ENCODE measurements around the gene SRGAP2C.
"Not testable (repeated sequence)": the region's sequence is repeated elsewhere in the genome, so short reads cannot be mapped to it uniquely, and the experiment has no call there.

SRGAP2C gene

GRCh38 chr1:121384754-121385153 lies 200.0 kb downstream of the SRGAP2C start:
- not testable (repeated sequence) for DNase-seq (ENCODE audit: low spot score)

- DNase-seq (ENCODE audit: low spot score), result not testable (repeated sequence)
These were observed 200.4 kb downstream of the SRGAP2C start for GRCh38 chr1:121385162-121385561.

GRCh38 chr1:121385563-121386288 lies 201.0 kb downstream of the SRGAP2C start:
- not testable (repeated sequence) for DNase-seq (ENCODE audit: low spot score)

GRCh38 chr1:121386319-121386948 lies 201.7 kb downstream of the SRGAP2C start:
- not testable (repeated sequence) for DNase-seq (ENCODE audit: low spot score)

GRCh38 chr1:121389895-121390560 lies 205.3 kb downstream of the SRGAP2C start:
- not testable (repeated sequence) for DNase-seq (ENCODE audit: low spot score)

- not testable (repeated sequence) for DNase-seq (ENCODE audit: low spot score)
These were observed 207.4 kb downstream of the SRGAP2C start for GRCh38 chr1:121392130-121392529.

GRCh38 chr1:121395718-121396201 lies 211.0 kb downstream of the SRGAP2C start:
- DNase-seq (ENCODE audit: low spot score), result not testable (repeated sequence)

GRCh38 chr1:121396335-121397081 lies 211.7 kb downstream of the SRGAP2C start:
- not testable (repeated sequence) for DNase-seq (ENCODE audit: low spot score)

- not testable (repeated sequence) for DNase-seq (ENCODE audit: low spot score)
These were observed 212.3 kb downstream of the SRGAP2C start for GRCh38 chr1:121397101-121397500.

- not testable (repeated sequence) for DNase-seq (ENCODE audit: low spot score)
These were observed 214.4 kb downstream of the SRGAP2C start for GRCh38 chr1:121399193-121399592.

GRCh38 chr1:121400108-121400507 lies 215.3 kb downstream of the SRGAP2C start:
- DNase-seq (ENCODE audit: low spot score), result not testable (repeated sequence)

- not testable (repeated sequence) for DNase-seq (ENCODE audit: low spot score)
These were observed 216.0 kb downstream of the SRGAP2C start for GRCh38 chr1:121400541-121401310.

- DNase-seq (ENCODE audit: low spot score), result not testable (repeated sequence)
These were observed 216.7 kb downstream of the SRGAP2C start for GRCh38 chr1:121401375-121401955.

- DNase-seq (ENCODE audit: low spot score), result not testable (repeated sequence)
These were observed 218.5 kb downstream of the SRGAP2C start for GRCh38 chr1:121403254-121403653.

- no peak for DNase-seq (ENCODE audit: low spot score)
These were observed 223.6 kb downstream of the SRGAP2C start for GRCh38 chr1:121408354-121408753.

GRCh38 chr1:121413821-121414220 lies 229.0 kb downstream of the SRGAP2C start:
- DNase-seq (ENCODE audit: low spot score), result no peak

- no peak for DNase-seq (ENCODE audit: low spot score)
These were observed 230.1 kb downstream of the SRGAP2C start for GRCh38 chr1:121414905-121415304.

GRCh38 chr1:121417325-121417923 lies 232.6 kb downstream of the SRGAP2C start:
- DNase-seq (ENCODE audit: low spot score), result no peak

- DNase-seq (ENCODE audit: low spot score), result no peak
These were observed 233.7 kb downstream of the SRGAP2C start for GRCh38 chr1:121418369-121419049.

Measured in AG08395 (cell line).